ENCODE results near the gene OXA1L.

DNA sequence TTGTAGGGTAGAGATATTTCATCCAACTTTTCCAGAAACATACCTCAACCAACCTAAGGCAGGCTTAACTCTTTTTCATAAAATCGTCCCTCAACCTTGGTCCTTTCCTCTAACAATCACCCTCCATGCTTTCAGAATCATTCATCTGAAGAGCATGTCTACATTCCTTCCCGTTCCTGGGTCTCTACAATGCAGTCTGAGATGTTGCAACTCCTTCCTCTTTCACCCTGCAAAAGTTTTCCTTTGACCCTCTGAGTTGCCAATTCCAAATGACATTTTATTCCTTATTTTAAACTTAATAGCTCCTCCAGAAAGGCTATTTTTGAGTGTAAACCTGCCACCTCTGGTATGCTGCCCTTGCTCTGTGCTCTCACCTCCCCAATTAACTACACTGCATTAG, 32.0 kb downstream of the OXA1L start:
- TF ChIP-seq, protein P1, sequence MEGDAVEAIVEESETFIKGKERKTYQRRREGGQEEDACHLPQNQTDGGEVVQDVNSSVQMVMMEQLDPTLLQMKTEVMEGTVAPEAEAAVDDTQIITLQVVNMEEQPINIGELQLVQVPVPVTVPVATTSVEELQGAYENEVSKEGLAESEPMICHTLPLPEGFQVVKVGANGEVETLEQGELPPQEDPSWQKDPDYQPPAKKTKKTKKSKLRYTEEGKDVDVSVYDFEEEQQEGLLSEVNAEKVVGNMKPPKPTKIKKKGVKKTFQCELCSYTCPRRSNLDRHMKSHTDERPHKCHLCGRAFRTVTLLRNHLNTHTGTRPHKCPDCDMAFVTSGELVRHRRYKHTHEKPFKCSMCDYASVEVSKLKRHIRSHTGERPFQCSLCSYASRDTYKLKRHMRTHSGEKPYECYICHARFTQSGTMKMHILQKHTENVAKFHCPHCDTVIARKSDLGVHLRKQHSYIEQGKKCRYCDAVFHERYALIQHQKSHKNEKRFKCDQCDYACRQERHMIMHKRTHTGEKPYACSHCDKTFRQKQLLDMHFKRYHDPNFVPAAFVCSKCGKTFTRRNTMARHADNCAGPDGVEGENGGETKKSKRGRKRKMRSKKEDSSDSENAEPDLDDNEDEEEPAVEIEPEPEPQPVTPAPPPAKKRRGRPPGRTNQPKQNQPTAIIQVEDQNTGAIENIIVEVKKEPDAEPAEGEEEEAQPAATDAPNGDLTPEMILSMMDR (IDR thresholded peaks at IDR 0.05; ENCODE audit: poor library complexity), result no peak
- TF ChIP-seq EZH2phosphoT487 (IDR thresholded peaks at IDR 0.05; ENCODE audit: low read depth, severe bottlenecking, unreplicated experiment), result no peak

Data from hepatocyte (in vitro differentiated cells).